Left lung (tissue), 10 donors: ENCODE data around the gene KMT2E. TPM values are rescaled to one million over a fixed set of nuclear protein-coding genes. Genes with fewer than 3 reads are reported as not detected.

ENCODE experiments used
- ATAC-seq: fragments of 200-7000 bp; cut with Tn5 transposase; one replicate; pipeline ENCODE4 v1.9.1; 2020; ENCODE audit warnings: moderate library complexity
- DNase-seq, 4 donors: peaks; one replicate each; pipeline ENCODE4 v3.0.0-alpha.2; 2013 to 2020
- H3K27ac ChIP-seq, 2 donors: fragments of 200-600 bp; sonication (generic) in 1 of 2; one replicate each; pipeline versions ENCODE4 v1.5.0 to v1.8.0; 2020 to 2021
- H3K27me3 ChIP-seq, 2 donors: fragments of 200-600 bp; sonication (generic) in 1 of 2; one replicate each; pipeline versions ENCODE4 v1.5.0 to v1.8.0; 2020 to 2021
- H3K36me3 ChIP-seq, 2 donors: fragments of 200-600 bp; sonication (generic) in 1 of 2; one replicate each; pipeline versions ENCODE4 v1.5.0 to v1.8.0; 2020 to 2021
- H3K4me1 ChIP-seq, 2 donors: fragments of 200-600 bp; one replicate each; pipeline ENCODE4 v1.8.0; 2021
- H3K4me3 ChIP-seq, 2 donors: fragments of 200-600 bp; sonication (generic) in 1 of 2; one replicate each; pipeline versions ENCODE4 v1.5.0 to v1.8.0; 2020 to 2021; ENCODE audit warnings: mild to moderate bottlenecking in 1 of 2
- H3K9me3 ChIP-seq, 2 donors: fragments of 200-600 bp; sonication (generic) in 1 of 2; one replicate each; pipeline versions ENCODE4 v1.5.0 to v1.8.0; 2020 to 2021
- intact Hi-C, 2 donors: fragments of 100-400 bp; cut with DNase I; formaldehyde crosslinking; loops; one replicate each; pipeline versions ENCODE4 v1.11.2 to v1.14.2; 2022
- polyA plus RNA-seq, 6 donors: library from polyadenylated mRNA; unstranded; fragments of 120-200 nt; gene quantifications; one replicate each; pipeline ENCODE4 v1.2.1, GENCODE V29; 2013; ENCODE audit not compliant: insufficient read length in 6 of 6
- total RNA-seq, 2 donors: library from RNA; stranded (reverse); fragmentation: NEBNext Ultra II Directional; extraction: Animal tissue kit (Norgen Biotek cat#: 25700); gene quantifications; one replicate each; pipeline ENCODE4 v1.2.1, GENCODE V29; 2021
- TF ChIP-seq, protein P1 (sequence below), 2 donors: fragments of 200-600 bp; sonication (generic) in 1 of 2; IDR thresholded peaks; one replicate each; pipeline versions ENCODE4 v1.5.0 to v1.8.0; 2021; ENCODE audit warnings: antibody characterized with exemption in 2 of 2
- donor health status: DM: no; HTN: yes; CAD: no.
- donor health status: DM: no; HTN: no; CAD: no.

Gene KMT2E
- total and polyA plus RNA-seq, 8 donors: 74.5 to 101 (median 84.7) TPM

DNA sequence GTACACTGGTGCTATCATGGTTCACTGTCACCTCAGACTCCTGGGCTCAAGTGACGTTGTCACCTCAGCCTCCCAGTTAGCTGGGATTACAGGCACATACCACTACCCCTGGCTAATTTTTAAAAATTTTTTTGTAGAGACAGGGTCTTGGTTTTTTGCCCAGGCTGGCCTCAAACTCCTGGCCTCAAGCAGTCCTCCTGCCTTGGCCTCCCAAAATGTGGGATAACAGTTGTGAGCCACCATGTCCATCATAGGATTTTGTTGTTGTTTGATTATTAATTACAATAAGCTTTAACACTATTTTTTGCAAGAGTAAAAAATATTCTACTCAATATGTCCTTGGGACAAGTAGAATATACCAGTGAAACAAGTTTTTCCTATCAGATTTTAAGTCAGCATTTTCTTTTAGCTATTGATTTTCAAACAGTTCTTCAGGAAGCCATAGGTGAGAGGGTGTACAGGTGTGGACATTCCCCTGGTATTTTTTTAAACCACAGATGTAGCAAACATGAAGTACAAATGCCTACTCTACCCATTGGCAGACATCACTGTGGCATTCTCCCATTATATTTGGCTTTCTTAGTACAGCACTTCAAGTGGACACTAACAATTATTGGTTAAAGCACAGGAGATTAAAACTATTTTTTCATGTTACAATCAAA lies 18.7 kb downstream of the KMT2E start:
- no peaks in the 10 kb centered on the region for H3K36me3 ChIP-seq
- intact Hi-C loops: no loop called here
- no peak overlapping the region for H3K4me3 ChIP-seq
- ATAC-seq (no peak), DNase-seq (no peak)
- no peaks in the 10 kb centered on the region for H3K9me3 ChIP-seq
- H3K27me3 ChIP-seq: no peaks in the 10 kb centered on the region
- no peak overlapping the region for H3K27ac ChIP-seq
- TF ChIP-seq, protein P1, sequence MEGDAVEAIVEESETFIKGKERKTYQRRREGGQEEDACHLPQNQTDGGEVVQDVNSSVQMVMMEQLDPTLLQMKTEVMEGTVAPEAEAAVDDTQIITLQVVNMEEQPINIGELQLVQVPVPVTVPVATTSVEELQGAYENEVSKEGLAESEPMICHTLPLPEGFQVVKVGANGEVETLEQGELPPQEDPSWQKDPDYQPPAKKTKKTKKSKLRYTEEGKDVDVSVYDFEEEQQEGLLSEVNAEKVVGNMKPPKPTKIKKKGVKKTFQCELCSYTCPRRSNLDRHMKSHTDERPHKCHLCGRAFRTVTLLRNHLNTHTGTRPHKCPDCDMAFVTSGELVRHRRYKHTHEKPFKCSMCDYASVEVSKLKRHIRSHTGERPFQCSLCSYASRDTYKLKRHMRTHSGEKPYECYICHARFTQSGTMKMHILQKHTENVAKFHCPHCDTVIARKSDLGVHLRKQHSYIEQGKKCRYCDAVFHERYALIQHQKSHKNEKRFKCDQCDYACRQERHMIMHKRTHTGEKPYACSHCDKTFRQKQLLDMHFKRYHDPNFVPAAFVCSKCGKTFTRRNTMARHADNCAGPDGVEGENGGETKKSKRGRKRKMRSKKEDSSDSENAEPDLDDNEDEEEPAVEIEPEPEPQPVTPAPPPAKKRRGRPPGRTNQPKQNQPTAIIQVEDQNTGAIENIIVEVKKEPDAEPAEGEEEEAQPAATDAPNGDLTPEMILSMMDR (IDR thresholded peaks at IDR 0.05): no peak
- H3K4me1 ChIP-seq: peaks cover 9 to 85% of the 10 kb centered on the region in 2 donors

DNA sequence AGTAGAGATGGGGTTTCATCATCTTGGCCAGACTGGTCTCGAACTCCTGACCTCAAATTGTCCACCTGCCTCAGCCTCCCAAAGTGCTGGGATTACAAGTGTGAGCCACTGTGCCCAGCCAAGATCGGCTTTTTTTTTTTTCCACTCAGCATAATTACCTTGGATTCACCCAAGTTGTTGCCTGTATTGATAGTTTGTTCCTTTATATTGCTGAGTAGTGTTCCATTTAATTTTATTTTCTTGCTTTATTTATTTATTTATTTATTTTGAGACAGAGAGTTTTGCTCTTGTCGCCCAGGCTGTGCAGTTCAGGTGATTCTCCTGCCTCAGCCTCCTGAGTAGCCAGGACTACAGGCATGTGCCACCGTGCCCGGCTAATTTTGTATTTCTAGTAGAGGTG lies 21.3 kb downstream of the KMT2E start:
- intact Hi-C loops: no loop called here
- DNase-seq (no peak), ATAC-seq (no peak)
- no peaks in the 10 kb centered on the region for H3K36me3 ChIP-seq
- no peaks in the 10 kb centered on the region for H3K27me3 ChIP-seq
- peak overlapping the region in 1 of 2 donors; percentile 5 for H3K27ac ChIP-seq
- no peak overlapping the region for H3K4me3 ChIP-seq
- peaks cover 8 to 83% of the 10 kb centered on the region in 2 donors for H3K4me1 ChIP-seq
- TF ChIP-seq, protein P1 (IDR thresholded peaks at IDR 0.05): no peak
- H3K9me3 ChIP-seq: no peaks in the 10 kb centered on the region

DNA sequence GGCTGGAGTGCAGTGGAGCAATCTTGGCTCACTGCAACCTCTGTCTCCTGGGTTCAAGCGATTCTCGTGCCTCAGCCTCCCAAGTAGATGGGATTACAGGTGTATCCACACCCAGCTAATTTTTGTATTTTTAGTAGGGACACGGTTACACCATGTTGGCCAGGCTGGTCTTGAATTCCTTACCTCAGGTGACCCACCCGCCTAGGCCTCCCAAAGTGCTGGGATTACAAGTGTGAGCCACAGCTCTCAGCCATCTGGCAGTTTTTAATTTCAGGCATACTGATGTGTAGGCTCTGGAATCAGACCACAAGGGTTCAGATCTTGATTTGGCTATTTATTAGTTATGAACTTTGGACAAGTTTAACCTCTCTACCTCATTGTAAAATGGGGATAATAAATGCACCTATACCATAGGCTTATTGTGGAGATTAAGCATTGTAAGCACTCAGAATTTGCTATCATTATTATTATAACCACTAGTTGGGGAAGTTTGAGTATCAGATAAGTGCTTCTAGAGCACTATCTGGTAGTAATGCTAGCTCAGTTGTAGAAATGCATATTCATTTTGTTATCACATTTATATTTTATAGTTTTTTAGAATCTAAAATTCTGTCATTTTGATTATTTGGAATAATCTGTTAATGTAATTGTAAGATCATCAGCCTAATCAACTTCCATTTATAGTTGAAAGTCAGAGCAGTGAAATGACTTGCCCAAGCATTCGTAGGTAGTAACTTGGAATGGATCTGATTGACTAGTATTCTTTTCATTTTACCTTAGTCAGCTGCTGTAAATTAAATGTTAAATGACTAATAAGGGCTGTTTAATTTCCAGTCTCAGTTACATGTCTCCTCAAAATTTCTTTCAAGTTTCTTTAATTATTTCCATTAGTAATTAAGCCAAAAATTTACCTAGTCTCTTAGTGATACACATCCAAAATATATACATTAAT lies 22.5 kb downstream of the KMT2E start:
- intact Hi-C loops: no loop called here
- ATAC-seq (no peak), DNase-seq (no peak)

DNA sequence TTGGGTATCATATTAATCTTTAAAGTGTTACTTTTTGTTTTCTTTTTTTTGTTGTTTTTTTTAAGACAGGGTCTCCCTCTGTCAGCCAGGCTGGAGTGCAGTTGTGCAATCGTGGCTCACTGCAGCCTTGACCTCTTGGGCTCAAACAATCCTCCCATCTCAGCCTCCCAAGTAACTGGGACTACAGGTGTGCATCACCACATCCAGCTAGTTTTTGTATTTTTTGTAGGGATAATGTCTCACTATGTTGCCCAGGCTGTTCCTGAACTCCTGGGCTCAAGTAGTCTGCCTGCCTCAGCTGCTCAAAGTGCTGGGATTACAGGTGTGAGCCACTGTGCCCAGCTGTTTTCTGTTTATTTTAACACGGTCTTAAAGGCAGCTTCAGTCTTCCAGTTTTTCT lies 23.3 kb downstream of the KMT2E start:
- Histone ChIP-seq H3K27ac (no peak overlapping the region), H3K4me3 (no peak overlapping the region), H3K36me3 (peaks cover 0 to 18% of the 10 kb centered on the region in 2 donors), H3K4me1 (peaks cover 8 to 85% of the 10 kb centered on the region in 2 donors), H3K9me3 (no peaks in the 10 kb centered on the region), H3K27me3 (no peaks in the 10 kb centered on the region)
- DNase-seq (no peak), ATAC-seq (no peak)
- intact Hi-C loops: no loop called here
- TF ChIP-seq, protein P1 (IDR thresholded peaks at IDR 0.05): no peak

More for the DNA sequence above, 22.5 kb downstream of the KMT2E start:
- TF ChIP-seq, protein P1 (IDR thresholded peaks at IDR 0.05): no peak
- H3K4me3 ChIP-seq: no peak overlapping the region
- H3K36me3 ChIP-seq: peaks cover 0 to 10% of the 10 kb centered on the region in 2 donors
- H3K9me3 ChIP-seq: no peaks in the 10 kb centered on the region
- H3K4me1 ChIP-seq: peaks cover 8 to 85% of the 10 kb centered on the region in 2 donors
- H3K27ac ChIP-seq: no peak overlapping the region
- H3K27me3 ChIP-seq: no peaks in the 10 kb centered on the region
